Measurements from ENCODE around the gene TBL3. TPM values are rescaled to one million over a fixed set of nuclear protein-coding genes. Genes with fewer than 3 reads are reported as not detected.

The TBL3 gene
- total and polyA plus RNA-seq, 2 donors (not counting 1 experiment from before 2014, with no cell fraction given), result 31.9 to 52.2 TPM

DNA sequence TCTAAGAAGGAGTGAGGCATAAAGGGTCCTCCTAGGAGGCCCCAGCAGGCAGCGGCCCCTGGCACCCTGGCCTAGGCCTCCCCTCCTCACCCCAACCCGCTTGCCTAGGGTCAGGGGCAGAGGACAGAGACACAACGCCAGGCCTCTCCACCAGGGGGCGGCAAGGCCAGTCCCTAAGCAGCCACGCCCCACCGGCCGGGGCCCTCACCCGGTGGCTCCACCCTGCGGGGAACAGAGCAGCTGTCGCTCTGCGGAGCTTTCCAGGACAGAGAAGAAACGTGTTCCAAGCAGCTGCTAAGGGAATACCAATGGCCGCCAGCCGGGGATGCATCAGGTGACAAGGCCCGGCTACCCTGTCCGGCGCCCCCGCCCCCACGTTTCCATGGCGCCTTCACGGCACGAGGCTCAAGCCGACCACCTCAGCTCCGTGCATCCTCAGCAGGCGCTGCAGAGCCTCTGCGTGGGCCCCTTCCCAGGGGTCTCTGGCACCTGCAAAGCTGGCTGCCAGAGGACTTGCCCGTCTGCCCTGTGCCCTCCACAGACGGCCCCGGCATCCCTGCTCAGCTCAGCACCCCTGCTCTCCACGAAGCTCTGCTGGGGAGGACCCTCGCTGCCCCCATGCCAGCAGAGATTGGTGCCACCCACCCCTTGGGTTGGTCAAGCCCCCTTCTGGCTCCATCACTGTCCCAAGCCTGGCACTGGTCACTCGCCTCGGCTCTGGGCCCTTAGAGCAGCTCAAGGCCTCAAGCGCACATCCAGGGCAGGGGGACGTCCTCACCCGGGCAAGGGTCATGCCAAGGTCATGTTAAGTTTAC is 32.2 kb downstream of the TBL3 start:
- Histone ChIP-seq H3K4me1 (ENCODE audit: control insufficient read depth in 2 of 2, insufficient read depth in 2 of 2, low read length in 2 of 2) (peaks cover 33 to 45% of the 10 kb centered on the region in 2 donors), H3K36me3 (replicated peaks in 1 of 2; ENCODE audit: control extremely low read depth in 1 of 2, control insufficient read depth in 1 of 2, extremely low read depth in 1 of 2, insufficient read depth in 2 of 2, low read length in 1 of 2) (peaks cover 0 to 45% of the 10 kb centered on the region in 2 experiments), H3K4me3 (ENCODE audit: control extremely low read depth in 1 of 5, extremely low read depth in 1 of 5, insufficient read depth in 1 of 5, low read depth in 2 of 5, low read length in 4 of 5) (no peak overlapping the region), H3K79me2 (ENCODE audit: control insufficient read depth, insufficient read depth, low read length) (peaks cover 68% of the 10 kb centered on the region), H3K9me3 (ENCODE audit: control extremely low read depth in 1 of 3, control insufficient read depth in 2 of 3, insufficient read depth in 1 of 3, low read length in 2 of 3) (no peaks in the 10 kb centered on the region), H3K4me2 (replicated peaks; ENCODE audit: low read depth, low read length, poor library complexity, severe bottlenecking) (peak overlapping the region; percentile 59), H3K27ac (ENCODE audit: low read length in 2 of 2) (no peak overlapping the region), H2AFZ (ENCODE audit: insufficient read depth, low read depth, low read length, poor library complexity, severe bottlenecking) (no peak overlapping the region), H3K9ac (ENCODE audit: low read length) (no peak overlapping the region), H3K27me3 (replicated peaks in 1 of 4; ENCODE audit: control extremely low read depth in 1 of 4, control insufficient read depth in 3 of 4, insufficient read depth in 4 of 4, low read length in 3 of 4) (no peaks in the 10 kb centered on the region), H4K20me1 (ENCODE audit: control insufficient read depth, insufficient read depth, low read length, poor library complexity, severe bottlenecking) (peaks cover 86% of the 10 kb centered on the region)
- 46% methylated on average over 34 of the region's 36 CpGs for WGBS (ENCODE audit: insufficient coverage)
- Mint-ChIP-seq H3K27me3 (no peaks in the 10 kb centered on the region), H3K27ac (no peak overlapping the region), H3K4me3 (no peak overlapping the region), H3K4me1 (peaks cover 41% of the 10 kb centered on the region), H3K9me3 (ENCODE audit: insufficient read depth) (no peaks in the 10 kb centered on the region)
- DNase-seq (peak; percentile 88), ATAC-seq (ENCODE audit: low read depth) (peak; percentile 99)
- ChIA-PET CTCF (interaction anchor here (0.7 to 4.9 kb wide), 17 partner anchors 9 to 1314 kb away, joined by 3 to 46 read pairs (median 5); partner anchors contain the start of genes ECI1, NOXO1, RAB26 and TRAF7), POLR2A (interaction anchor here (0.6 to 1.5 kb wide), 5 partner anchors 13 to 1952 kb away, joined by 3 to 9 read pairs (median 5); partner anchors contain the start of gene TRAF7)
- intact Hi-C loops (cut with micrococcal nuclease), result no loop called here
- no peak for TF ChIP-seq EZH2 (IDR thresholded peaks at IDR 0.05; ENCODE audit: borderline replicate concordance, insufficient read depth, low read depth, low read length, poor library complexity, severe bottlenecking)
- TF ChIP-seq, protein P1, sequence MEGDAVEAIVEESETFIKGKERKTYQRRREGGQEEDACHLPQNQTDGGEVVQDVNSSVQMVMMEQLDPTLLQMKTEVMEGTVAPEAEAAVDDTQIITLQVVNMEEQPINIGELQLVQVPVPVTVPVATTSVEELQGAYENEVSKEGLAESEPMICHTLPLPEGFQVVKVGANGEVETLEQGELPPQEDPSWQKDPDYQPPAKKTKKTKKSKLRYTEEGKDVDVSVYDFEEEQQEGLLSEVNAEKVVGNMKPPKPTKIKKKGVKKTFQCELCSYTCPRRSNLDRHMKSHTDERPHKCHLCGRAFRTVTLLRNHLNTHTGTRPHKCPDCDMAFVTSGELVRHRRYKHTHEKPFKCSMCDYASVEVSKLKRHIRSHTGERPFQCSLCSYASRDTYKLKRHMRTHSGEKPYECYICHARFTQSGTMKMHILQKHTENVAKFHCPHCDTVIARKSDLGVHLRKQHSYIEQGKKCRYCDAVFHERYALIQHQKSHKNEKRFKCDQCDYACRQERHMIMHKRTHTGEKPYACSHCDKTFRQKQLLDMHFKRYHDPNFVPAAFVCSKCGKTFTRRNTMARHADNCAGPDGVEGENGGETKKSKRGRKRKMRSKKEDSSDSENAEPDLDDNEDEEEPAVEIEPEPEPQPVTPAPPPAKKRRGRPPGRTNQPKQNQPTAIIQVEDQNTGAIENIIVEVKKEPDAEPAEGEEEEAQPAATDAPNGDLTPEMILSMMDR (IDR thresholded peaks at IDR 0.05), result peak; percentile 93
